Astrocyte (in vitro differentiated cells and primary cell): ENCODE results near the gene MYH13.

ENCODE experiments used
- CTCF ChIP-seq: IDR thresholded peaks from 2 replicates; pipeline ENCODE4 v1.5.1; 2011; ENCODE audit warnings: low read depth, mild to moderate bottlenecking, inconsistent platforms, low read length, moderate library complexity; ENCODE audit not compliant: insufficient read depth
- EZH2 ChIP-seq: IDR thresholded peaks from 2 replicates; pipeline ENCODE4 v1.6.1; 2012; ENCODE audit warnings: mild to moderate bottlenecking, low read length, inconsistent platforms; ENCODE audit not compliant: insufficient read depth

GRCh38 chr17:10417431-10417830 is 44.6 kb upstream of the MYH13 start:
- TF ChIP-seq CTCF (no peak), EZH2 (no peak)
